ENCODE measurements around the gene HOXD8.

HOXD8 gene

DNA sequence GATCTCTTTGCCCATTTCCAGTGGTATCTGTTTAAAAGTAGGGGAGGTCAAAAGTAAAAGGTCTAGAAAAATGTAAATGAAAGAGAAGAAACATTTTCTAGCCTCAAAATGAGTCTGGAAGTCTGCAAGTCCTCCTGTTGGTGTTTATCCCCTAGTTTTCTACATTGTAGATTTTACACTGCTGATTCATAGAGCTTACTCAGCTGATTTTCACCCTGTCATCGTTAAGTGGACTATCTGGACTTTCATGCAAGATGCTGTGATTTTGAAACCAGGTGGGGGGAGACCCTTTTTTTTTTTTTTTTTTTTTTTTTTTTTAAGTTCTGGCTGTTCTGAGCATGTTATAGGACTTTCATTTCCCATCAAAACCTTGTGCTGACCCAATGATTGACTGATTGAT, 37.9 kb downstream of the HOXD8 start:
- TF ChIP-seq, protein P1, sequence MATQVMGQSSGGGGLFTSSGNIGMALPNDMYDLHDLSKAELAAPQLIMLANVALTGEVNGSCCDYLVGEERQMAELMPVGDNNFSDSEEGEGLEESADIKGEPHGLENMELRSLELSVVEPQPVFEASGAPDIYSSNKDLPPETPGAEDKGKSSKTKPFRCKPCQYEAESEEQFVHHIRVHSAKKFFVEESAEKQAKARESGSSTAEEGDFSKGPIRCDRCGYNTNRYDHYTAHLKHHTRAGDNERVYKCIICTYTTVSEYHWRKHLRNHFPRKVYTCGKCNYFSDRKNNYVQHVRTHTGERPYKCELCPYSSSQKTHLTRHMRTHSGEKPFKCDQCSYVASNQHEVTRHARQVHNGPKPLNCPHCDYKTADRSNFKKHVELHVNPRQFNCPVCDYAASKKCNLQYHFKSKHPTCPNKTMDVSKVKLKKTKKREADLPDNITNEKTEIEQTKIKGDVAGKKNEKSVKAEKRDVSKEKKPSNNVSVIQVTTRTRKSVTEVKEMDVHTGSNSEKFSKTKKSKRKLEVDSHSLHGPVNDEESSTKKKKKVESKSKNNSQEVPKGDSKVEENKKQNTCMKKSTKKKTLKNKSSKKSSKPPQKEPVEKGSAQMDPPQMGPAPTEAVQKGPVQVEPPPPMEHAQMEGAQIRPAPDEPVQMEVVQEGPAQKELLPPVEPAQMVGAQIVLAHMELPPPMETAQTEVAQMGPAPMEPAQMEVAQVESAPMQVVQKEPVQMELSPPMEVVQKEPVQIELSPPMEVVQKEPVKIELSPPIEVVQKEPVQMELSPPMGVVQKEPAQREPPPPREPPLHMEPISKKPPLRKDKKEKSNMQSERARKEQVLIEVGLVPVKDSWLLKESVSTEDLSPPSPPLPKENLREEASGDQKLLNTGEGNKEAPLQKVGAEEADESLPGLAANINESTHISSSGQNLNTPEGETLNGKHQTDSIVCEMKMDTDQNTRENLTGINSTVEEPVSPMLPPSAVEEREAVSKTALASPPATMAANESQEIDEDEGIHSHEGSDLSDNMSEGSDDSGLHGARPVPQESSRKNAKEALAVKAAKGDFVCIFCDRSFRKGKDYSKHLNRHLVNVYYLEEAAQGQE (IDR thresholded peaks at IDR 0.05; ENCODE audit: insufficient read depth in 1 of 2, low read depth in 2 of 2, low read length in 2 of 2): no peak
- TF ChIP-seq TAF1 (IDR thresholded peaks at IDR 0.05; ENCODE audit: borderline replicate concordance, insufficient read depth, low read length) (no peak), SIN3A (IDR thresholded peaks at IDR 0.05; ENCODE audit: borderline replicate concordance, insufficient read depth, low read length) (no peak), FOXP2 (optimal IDR thresholded peaks at IDR 0.05; ENCODE audit: borderline replicate concordance, extremely low read depth, extremely low read length, insufficient read depth) (no peak), POLR2AphosphoS5 (IDR thresholded peaks at IDR 0.05; ENCODE audit: low read depth, low read length) (no peak)

DNA sequence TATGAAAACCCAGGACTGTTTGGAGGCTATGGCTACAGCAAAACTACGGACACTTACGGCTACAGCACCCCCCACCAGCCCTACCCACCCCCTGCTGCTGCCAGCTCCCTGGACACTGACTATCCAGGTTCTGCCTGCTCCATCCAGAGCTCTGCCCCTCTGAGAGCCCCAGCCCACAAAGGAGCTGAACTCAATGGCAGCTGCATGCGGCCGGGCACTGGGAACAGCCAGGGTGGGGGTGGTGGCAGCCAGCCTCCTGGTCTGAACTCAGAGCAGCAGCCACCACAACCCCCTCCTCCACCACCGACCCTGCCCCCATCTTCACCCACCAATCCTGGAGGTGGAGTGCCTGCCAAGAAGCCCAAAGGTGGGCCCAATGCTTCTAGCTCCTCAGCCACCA, 39.7 kb downstream of the HOXD8 start:
- no peak for TF ChIP-seq TAF1 (IDR thresholded peaks at IDR 0.05; ENCODE audit: borderline replicate concordance, insufficient read depth, low read length)
- TF ChIP-seq, protein P1 (IDR thresholded peaks at IDR 0.05; ENCODE audit: insufficient read depth in 1 of 2, low read depth in 2 of 2, low read length in 2 of 2): no peak
- TF ChIP-seq FOXP2 (optimal IDR thresholded peaks at IDR 0.05; ENCODE audit: borderline replicate concordance, extremely low read depth, extremely low read length, insufficient read depth): no peak
- no peak for TF ChIP-seq POLR2AphosphoS5 (IDR thresholded peaks at IDR 0.05; ENCODE audit: low read depth, low read length)
- TF ChIP-seq SIN3A (IDR thresholded peaks at IDR 0.05; ENCODE audit: borderline replicate concordance, insufficient read depth, low read length): no peak

DNA sequence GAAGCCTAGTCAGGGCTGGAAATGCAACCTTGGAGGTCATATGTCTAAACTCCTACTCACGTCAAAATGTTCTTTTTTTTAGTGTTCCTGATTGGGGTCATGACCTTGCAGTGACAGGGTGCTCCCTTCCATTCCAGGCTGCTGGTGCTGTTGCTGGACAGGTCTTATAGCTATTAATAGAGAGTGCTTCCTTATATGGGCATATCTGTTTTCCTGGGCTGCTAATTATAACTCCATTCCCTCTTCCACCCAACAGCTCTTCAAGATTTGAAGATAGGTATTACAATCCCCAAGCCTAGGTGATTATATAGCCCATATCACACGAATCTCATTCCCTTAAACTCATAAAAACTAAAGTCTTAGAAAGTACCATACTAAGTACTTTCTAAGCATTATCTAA, 40.2 kb downstream of the HOXD8 start:
- TF ChIP-seq TAF1 (IDR thresholded peaks at IDR 0.05; ENCODE audit: borderline replicate concordance, insufficient read depth, low read length) (no peak), POLR2AphosphoS5 (IDR thresholded peaks at IDR 0.05; ENCODE audit: low read depth, low read length) (no peak), SIN3A (IDR thresholded peaks at IDR 0.05; ENCODE audit: borderline replicate concordance, insufficient read depth, low read length) (no peak), FOXP2 (optimal IDR thresholded peaks at IDR 0.05; ENCODE audit: borderline replicate concordance, extremely low read depth, extremely low read length, insufficient read depth) (no peak)
- TF ChIP-seq, protein P1 (IDR thresholded peaks at IDR 0.05; ENCODE audit: insufficient read depth in 1 of 2, low read depth in 2 of 2, low read length in 2 of 2): no peak

DNA sequence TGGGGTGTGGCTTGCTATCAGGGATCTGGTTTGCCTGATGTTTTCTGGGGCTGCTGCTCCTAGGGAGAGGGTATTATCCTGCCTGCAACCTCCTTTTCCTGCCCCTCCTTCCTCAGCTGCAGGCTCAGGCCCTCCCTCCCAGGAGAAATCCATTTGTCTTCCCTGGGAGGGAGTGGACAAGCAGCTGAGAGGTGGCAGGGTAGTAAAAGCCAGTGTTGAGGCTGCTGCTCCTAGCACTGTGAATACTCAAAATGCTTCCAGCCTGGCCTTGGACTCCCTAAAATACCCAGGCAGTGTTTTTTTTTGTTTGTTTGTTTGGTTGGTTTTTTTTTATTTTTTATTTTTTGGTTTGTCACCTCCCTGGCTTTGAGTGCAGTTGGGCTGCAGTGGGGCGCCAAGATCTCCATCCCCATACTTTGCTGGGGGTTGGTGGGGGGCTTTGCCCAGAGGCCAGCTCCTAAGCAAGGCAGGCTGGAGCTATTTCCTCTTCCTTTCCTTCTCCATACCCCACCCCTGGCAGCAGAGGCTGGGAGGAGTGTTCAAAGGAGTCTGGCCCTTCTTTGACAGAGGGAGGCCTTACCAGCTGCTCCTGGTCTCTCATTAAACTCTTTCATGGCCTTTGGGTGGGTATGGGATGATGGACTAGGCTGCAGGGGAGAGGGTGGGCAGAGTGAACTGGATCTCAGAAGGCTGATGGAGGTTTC, 41.2 kb downstream of the HOXD8 start:
- no peak for TF ChIP-seq TAF1 (IDR thresholded peaks at IDR 0.05; ENCODE audit: borderline replicate concordance, insufficient read depth, low read length)
- no peak for TF ChIP-seq POLR2AphosphoS5 (IDR thresholded peaks at IDR 0.05; ENCODE audit: low read depth, low read length)
- TF ChIP-seq, protein P1 (IDR thresholded peaks at IDR 0.05; ENCODE audit: insufficient read depth in 1 of 2, low read depth in 2 of 2, low read length in 2 of 2): no peak
- TF ChIP-seq FOXP2 (optimal IDR thresholded peaks at IDR 0.05; ENCODE audit: borderline replicate concordance, extremely low read depth, extremely low read length, insufficient read depth): no peak
- TF ChIP-seq SIN3A (IDR thresholded peaks at IDR 0.05; ENCODE audit: borderline replicate concordance, insufficient read depth, low read length): no peak
